K562 (cell line): ENCODE measurements around the gene FOXP4. TPM values are rescaled to one million over a fixed set of nuclear protein-coding genes. Genes with fewer than 3 reads are reported as not detected.

Experiments used
- CCNT2 ChIP-seq: IDR thresholded peaks from 2 replicates; pipeline ENCODE4 v1.6.1; 2011; ENCODE audit warnings: borderline replicate concordance, low read depth, mild to moderate bottlenecking, moderate library complexity, mixed read lengths, low read length; ENCODE audit not compliant: insufficient read length; ENCODE audit errors: extremely low read depth
- ETV1 ChIP-seq: fragments of 450-650 bp; conservative IDR thresholded peaks from 2 replicates; pipeline ENCODE4 v1.6.1; 2016; ENCODE audit warnings: missing genetic modification characterization, control low read depth, low read depth, missing compliant biosample characterization
- FOXM1 ChIP-seq, 2 experiments: fragments of 450-650 bp in 1 of 2; sonication (generic) in 1 of 2; formaldehyde crosslinking in 1 of 2; IDR thresholded peaks; 2 replicates each; pipeline versions ENCODE4 v1.6.1 to v1.9.0; 2017 to 2022; ENCODE audit warnings: low read depth in 2 of 2, mild to moderate bottlenecking in 2 of 2, missing genetic modification reagents in 1 of 2, moderate library complexity in 1 of 2
- HDAC2 ChIP-seq: fragments of 450-650 bp; IDR thresholded peaks from 2 replicates; pipeline ENCODE4 v1.6.1; 2016; ENCODE audit warnings: mild to moderate bottlenecking
- HNRNPUL1 ChIP-seq: fragments of 200-400 bp; formaldehyde crosslinking; IDR thresholded peaks from 2 replicates; pipeline ENCODE4 v1.6.1; 2017; ENCODE audit warnings: low read length
- ILF3 ChIP-seq: fragments of 450-650 bp; IDR thresholded peaks from 2 replicates; pipeline ENCODE4 v1.6.1; 2018; ENCODE audit warnings: antibody characterized with exemption, mild to moderate bottlenecking, moderate library complexity, borderline replicate concordance
- JUND ChIP-seq, 2 experiments: IDR thresholded peaks; 2 replicates in 1 of 2; 3 replicates in 1 of 2; pipeline ENCODE4 v1.6.1; 2011; ENCODE audit warnings: borderline replicate concordance in 2 of 2, low read depth in 2 of 2, low read length in 2 of 2, improper control_type of control experiment in 1 of 2, missing biosample characterization in 1 of 2, missing genetic modification characterization in 1 of 2, missing genetic modification reagents in 1 of 2
- NCOA1 ChIP-seq: fragments of 450-650 bp; IDR thresholded peaks from 2 replicates; pipeline ENCODE4 v1.6.1; 2016; ENCODE audit warnings: low read depth
- NR0B1 ChIP-seq: fragments of 450-650 bp; IDR thresholded peaks from one replicate; pipeline ENCODE4 v1.6.1; 2018; ENCODE audit warnings: mild to moderate bottlenecking, moderate library complexity; ENCODE audit not compliant: partially characterized antibody
- PPARD ChIP-seq: fragments of 250-450 bp; sonication (Bioruptor Pico); IDR thresholded peaks from 2 replicates; pipeline ENCODE4 v1.8.0; 2022; ENCODE audit warnings: inconsistent platforms, mild to moderate bottlenecking, moderate library complexity
- PTRF ChIP-seq: fragments of 450-650 bp; IDR thresholded peaks from 2 replicates; pipeline ENCODE4 v1.6.1; 2016; ENCODE audit warnings: mild to moderate bottlenecking, missing genetic modification characterization, missing compliant biosample characterization
- RBM15 ChIP-seq: fragments of 200-400 bp; formaldehyde crosslinking; IDR thresholded peaks from 2 replicates; pipeline ENCODE4 v1.6.1; 2018; ENCODE audit warnings: mild to moderate bottlenecking, low read length, moderate library complexity; ENCODE audit not compliant: insufficient read depth
- SMARCA4 ChIP-seq: fragments of 450-650 bp; IDR thresholded peaks from 2 replicates; pipeline ENCODE4 v1.6.1; 2016
- SUPT5H ChIP-seq: fragments of 450-650 bp; IDR thresholded peaks from 2 replicates; pipeline ENCODE4 v1.6.1; 2016
- TAF7 ChIP-seq: fragments of 450-650 bp; IDR thresholded peaks from 2 replicates; pipeline ENCODE4 v1.6.1; 2016; ENCODE audit warnings: missing genetic modification characterization, missing compliant biosample characterization
- XRCC5 ChIP-seq: fragments of 200-400 bp; formaldehyde crosslinking; IDR thresholded peaks from 2 replicates; pipeline ENCODE4 v1.6.1; 2017; ENCODE audit warnings: low read depth, mild to moderate bottlenecking, low read length
- YY1 ChIP-seq, 3 experiments: IDR thresholded peaks; 2 replicates each; pipeline ENCODE4 v1.6.1; 2011; ENCODE audit warnings: low read length in 2 of 3, mild to moderate bottlenecking in 2 of 3, moderate library complexity in 2 of 3, borderline replicate concordance in 1 of 3, control low read depth in 1 of 3, low read depth in 1 of 3; ENCODE audit not compliant: insufficient read depth in 3 of 3, insufficient replicate concordance in 2 of 3, control insufficient read depth in 1 of 3, insufficient read length in 1 of 3; ENCODE audit errors: extremely low read depth in 1 of 3
- ZNF24 ChIP-seq: fragments of 450-650 bp; IDR thresholded peaks from 2 replicates; pipeline ENCODE4 v1.6.1; 2016
- ZNF316 ChIP-seq: fragments of 450-650 bp; IDR thresholded peaks from 2 replicates; pipeline ENCODE4 v1.6.1; 2016
- ZNF41 ChIP-seq: fragments of 250-450 bp; sonication (Bioruptor Pico); conservative IDR thresholded peaks from 2 replicates; pipeline ENCODE4 v1.4.0; 2020; ENCODE audit warnings: mild to moderate bottlenecking
- ZNF551 ChIP-seq: fragments of 250-450 bp; sonication (Bioruptor Pico); IDR thresholded peaks from 2 replicates; pipeline ENCODE4 v1.5.0; 2021; ENCODE audit warnings: mild to moderate bottlenecking, moderate library complexity
- ZNF707 ChIP-seq: fragments of 250-450 bp; sonication (Bioruptor Pico); conservative IDR thresholded peaks from 2 replicates; pipeline ENCODE4 v1.8.0; 2022; ENCODE audit warnings: inconsistent platforms, mild to moderate bottlenecking, moderate library complexity
- ZNF778 ChIP-seq: fragments of 450-650 bp; formaldehyde crosslinking; IDR thresholded peaks from 2 replicates; pipeline ENCODE4 v1.4.0; 2020; ENCODE audit warnings: mild to moderate bottlenecking, moderate library complexity
- polyA plus RNA-seq, 8 experiments: library from polyadenylated mRNA; depleted of rRNA in 4 of 8; stranded (reverse) in 5 of 8; unstranded in 3 of 8; fragments of >200 nt; fragmentation: Nextera tagmentation in 2 of 8; fragmentation: Illumina TruSeq in 1 of 8; extraction: Ambion mirVana in 2 of 8; extraction: Trizol in 1 of 8; gene quantifications; 2 replicates each; pipeline versions ENCODE4 v1.2.1 to v1.2.3, GENCODE V29; 2011 to 2014; ENCODE audit warnings: inconsistent platforms in 1 of 8, missing spikeins in 1 of 8
- total RNA-seq, 7 experiments: library from RNA; depleted of rRNA in 6 of 7; stranded (reverse); fragments of >200 nt in 6 of 7; fragmentation: Illumina TruSeq in 2 of 7; extraction: Trizol in 2 of 7; gene quantifications; 2 replicates each; pipeline versions ENCODE4 v1.2.1 to v1.2.3, GENCODE V29; 2011 to 2021; ENCODE audit warnings: low replicate concordance in 1 of 7
- TF ChIP-seq, protein P1 (sequence below): IDR thresholded peaks from 3 replicates; pipeline ENCODE4 v1.6.1; 2011; ENCODE audit warnings: borderline replicate concordance, mild to moderate bottlenecking; ENCODE audit not compliant: insufficient read length, insufficient read depth

The FOXP4 gene
- total and polyA plus RNA-seq, 9 of the 15 experiments (the other 6 are each of a cell fraction or from before 2014, with no cell fraction given) = 0.11 to 29.4 (median 2.3) TPM

DNA sequence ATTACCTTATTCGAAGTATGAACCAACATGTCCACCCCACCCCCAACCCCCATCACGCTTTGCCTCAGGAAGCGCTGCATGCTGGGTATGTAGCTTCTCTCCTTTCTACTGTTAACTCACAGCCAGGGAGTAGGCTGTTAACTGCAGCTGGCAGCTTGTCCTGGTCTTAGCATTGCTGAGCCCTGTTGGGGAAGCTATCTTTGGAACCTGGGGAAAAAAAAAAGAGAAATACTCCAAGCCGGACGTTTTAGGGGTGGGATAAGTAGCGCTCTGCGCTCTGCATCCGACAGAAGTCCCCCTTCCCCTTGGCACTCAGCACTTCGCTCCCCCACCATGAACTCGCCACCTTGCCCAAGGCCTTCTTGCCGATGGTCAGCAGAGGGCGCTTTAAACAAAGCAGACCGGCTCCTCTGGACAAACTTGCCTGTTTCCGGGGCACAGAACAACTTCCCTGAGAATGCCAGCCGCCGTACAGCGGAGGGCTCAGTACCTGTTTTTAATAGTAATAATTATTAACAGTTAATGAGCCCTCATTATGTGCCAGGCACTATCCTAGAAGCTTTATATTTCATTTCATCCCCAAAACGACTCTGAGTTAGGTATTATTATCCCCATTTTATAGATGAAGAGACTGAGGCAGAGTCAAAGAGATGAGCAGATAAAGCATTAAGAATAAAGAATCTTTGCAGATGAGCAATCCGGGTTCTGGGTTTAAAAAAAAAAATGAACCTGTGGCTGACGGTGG, 56.9 kb downstream of the FOXP4 start (continued):
- TF ChIP-seq ETV1 (tag) (peak; percentile 55), PPARD (CRISPR knock-in tag) (no peak), YY1 (IDR thresholded peaks at IDR 0.05; ENCODE audit: borderline replicate concordance in 1 of 3, control insufficient read depth in 1 of 3, extremely low read depth in 1 of 3, insufficient read depth in 3 of 3, insufficient read length in 1 of 3, insufficient replicate concordance in 2 of 3, low read depth in 1 of 3, low read length in 2 of 3) (peak in 1 of 3 experiments; percentile 34), SUPT5H (no peak), NCOA1 (no peak), ZNF24 (no peak), ZNF316 (no peak), TAF7 (tag) (no peak), JUND (IDR thresholded peaks at IDR 0.05; ENCODE audit: borderline replicate concordance, low read depth, low read length) (0 out of 2 replicates have a peak, but pooled peaks have one; percentile 24), JUND (tag; IDR thresholded peaks at IDR 0.05; ENCODE audit: borderline replicate concordance, low read depth, low read length) (no peak), NR0B1 (no peak), CCNT2 (no peak), SMARCA4 (no peak), ZNF551 (CRISPR knock-in tag) (no peak), ZNF41 (no peak), FOXM1 (IDR thresholded peaks at IDR 0.05; ENCODE audit: low read depth) (peak; percentile 41; the same call in 1 of the 2 replicates), FOXM1 (CRISPR knock-in tag; IDR thresholded peaks at IDR 0.05; ENCODE audit: low read depth) (no peak), RBM15 (no peak), PTRF (tag) (no peak), HDAC2 (peak; percentile 46; the same call in 1 of the 2 replicates), ZNF778 (CRISPR knock-in tag) (no peak), HNRNPUL1 (no peak), ZNF707 (CRISPR knock-in tag) (no peak), XRCC5 (peak; percentile 83; the same call in 1 of the 2 replicates), ILF3 (no peak)
- TF ChIP-seq, protein P1, sequence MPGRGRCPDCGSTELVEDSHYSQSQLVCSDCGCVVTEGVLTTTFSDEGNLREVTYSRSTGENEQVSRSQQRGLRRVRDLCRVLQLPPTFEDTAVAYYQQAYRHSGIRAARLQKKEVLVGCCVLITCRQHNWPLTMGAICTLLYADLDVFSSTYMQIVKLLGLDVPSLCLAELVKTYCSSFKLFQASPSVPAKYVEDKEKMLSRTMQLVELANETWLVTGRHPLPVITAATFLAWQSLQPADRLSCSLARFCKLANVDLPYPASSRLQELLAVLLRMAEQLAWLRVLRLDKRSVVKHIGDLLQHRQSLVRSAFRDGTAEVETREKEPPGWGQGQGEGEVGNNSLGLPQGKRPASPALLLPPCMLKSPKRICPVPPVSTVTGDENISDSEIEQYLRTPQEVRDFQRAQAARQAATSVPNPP = no peak
